Endothelial cell of umbilical vein (primary cell): Measurements from ENCODE around the gene TBL3. TPM values are rescaled to one million over a fixed set of nuclear protein-coding genes. Genes with fewer than 3 reads are reported as not detected.

Source experiments
- BruUV-seq: library from RNA; stranded (reverse); fragments of 400-500 nt; replicated peaks from 2 replicates; lab custom pipeline; 2021; lab: Mats Ljungman, UMichigan
- CTCF ChIA-PET: fragments of 300-600, 350-600 bp; sonication (Branson Sonifier 250); formaldehyde crosslinking; loops from one replicate; lab custom pipeline; 2021; ENCODE audit warnings: antibody characterized with exemption, inconsistent platforms; lab: Charles Lee
- POLR2A ChIA-PET: fragments of 300-600, 350-600 bp; sonication (Branson Sonifier 250); formaldehyde crosslinking; loops from one replicate; lab custom pipeline; 2021; ENCODE audit warnings: antibody characterized with exemption, inconsistent platforms; lab: Charles Lee
- DNase-seq: peaks from one replicate; pipeline ENCODE4 v3.0.0-alpha.2; 2011; ENCODE audit warnings: low read depth, low spot score
- FAIRE-seq: peaks from 2 replicates; lab custom pipeline; 2011; peaks lifted over from hg19 to GRCh38; lab: Jason Lieb, UNC
- H2AFZ ChIP-seq: 2 replicates; pipeline ENCODE4 v1.6.0; 2012; ENCODE audit warnings: low read depth, low read length, control low read depth, inconsistent platforms
- H3K27ac ChIP-seq: 2 replicates; pipeline ENCODE4 v1.5.1; 2011; ENCODE audit warnings: low read depth, mild to moderate bottlenecking, control low read depth, low read length, moderate library complexity; ENCODE audit not compliant: insufficient read depth
- H3K27me3 ChIP-seq, 2 experiments: 2 replicates each; pipeline versions ENCODE4 v1.6.0 to v1.6.1; 2011; ENCODE audit warnings: low read length in 2 of 2, mixed read lengths in 1 of 2; ENCODE audit not compliant: control insufficient read depth in 2 of 2, insufficient read depth in 2 of 2
- H3K36me3 ChIP-seq, 2 experiments: 2 replicates in 1 of 2; 3 replicates in 1 of 2; pipeline ENCODE4 v1.5.1; 2011; ENCODE audit warnings: low read length in 2 of 2, mild to moderate bottlenecking in 1 of 2, moderate library complexity in 1 of 2; ENCODE audit not compliant: control insufficient read depth in 2 of 2, insufficient read depth in 2 of 2; ENCODE audit errors: extremely low read depth in 1 of 2
- H3K4me1 ChIP-seq: 3 replicates; pipeline ENCODE4 v1.5.1; 2011; ENCODE audit warnings: mild to moderate bottlenecking, low read length; ENCODE audit not compliant: control insufficient read depth, insufficient read depth; ENCODE audit errors: extremely low read depth
- H3K4me2 ChIP-seq: 2 replicates; pipeline ENCODE4 v1.6.1; 2011; ENCODE audit warnings: low read length, control low read depth, mixed read lengths; ENCODE audit not compliant: insufficient read depth
- H3K4me3 ChIP-seq, 3 experiments: fragments of 200-600 bp in 1 of 3; sonication (generic), shearing (Covaris generic) in 1 of 3; replicated peaks in 1 of 3; 2 replicates each; pipeline ENCODE4 v1.5.1; 2011 to 2016; ENCODE audit warnings: control low read depth in 3 of 3, low read length in 3 of 3, mild to moderate bottlenecking in 2 of 3, inconsistent platforms in 1 of 3, low read depth in 1 of 3, moderate library complexity in 1 of 3; ENCODE audit not compliant: insufficient read depth in 1 of 3
- H3K79me2 ChIP-seq: 2 replicates; pipeline ENCODE4 v1.6.0; 2012; ENCODE audit warnings: low read length, inconsistent platforms; ENCODE audit not compliant: control insufficient read depth, insufficient read depth
- H3K9ac ChIP-seq: replicated peaks from 2 replicates; pipeline ENCODE3; 2011; ENCODE audit warnings: low read length, control low read depth; ENCODE audit not compliant: insufficient read depth; ENCODE audit errors: extremely low read depth
- H3K9me1 ChIP-seq: replicated peaks from 3 replicates; pipeline ENCODE4 v1.6.0; 2011; ENCODE audit warnings: mild to moderate bottlenecking, low read length; ENCODE audit not compliant: control insufficient read depth, insufficient read depth; ENCODE audit errors: extremely low read depth
- H3K9me3 ChIP-seq: replicated peaks from 2 replicates; pipeline ENCODE4 v1.5.1; 2012; ENCODE audit warnings: low read length, inconsistent platforms; ENCODE audit not compliant: control insufficient read depth, insufficient read depth
- H4K20me1 ChIP-seq: replicated peaks from 2 replicates; pipeline ENCODE3; 2011; ENCODE audit warnings: mild to moderate bottlenecking, low read length; ENCODE audit not compliant: control insufficient read depth, insufficient read depth; ENCODE audit errors: extremely low read depth
- EZH2 ChIP-seq: IDR thresholded peaks from 2 replicates; pipeline ENCODE4 v1.6.1; 2012; ENCODE audit warnings: borderline replicate concordance, low read depth, mild to moderate bottlenecking, moderate library complexity, low read length, inconsistent platforms; ENCODE audit not compliant: severe bottlenecking
- JUN ChIP-seq: IDR thresholded peaks from 2 replicates; pipeline ENCODE4 v1.6.1; 2011; ENCODE audit warnings: borderline replicate concordance, low read depth; ENCODE audit not compliant: insufficient read length, insufficient read depth
- POLR2A ChIP-seq: IDR thresholded peaks from 2 replicates; pipeline ENCODE4 v1.6.1; 2012; ENCODE audit warnings: low read depth, mild to moderate bottlenecking, control low read depth, low read length
- POLR2AphosphoS5 ChIP-seq: IDR thresholded peaks from 2 replicates; pipeline ENCODE4 v1.6.1; 2012; ENCODE audit warnings: low read depth, mild to moderate bottlenecking, control low read depth, low read length, moderate library complexity; ENCODE audit not compliant: insufficient read depth
- dilution Hi-C: fragments of 300-500 bp; cut with MboI; formaldehyde crosslinking; loops from one replicate; pipeline ENCODE4 v1.15.0; 2019; ENCODE audit warnings: low sequenced_read_pairs; ENCODE audit not compliant: extremely low pct_ligation_motif_present
- intact Hi-C: fragments of 100-400 bp; cut with micrococcal nuclease; formaldehyde crosslinking; loops from one replicate; pipeline ENCODE4 v1.10.0; 2022
- polyA plus RNA-seq, 4 experiments: library from polyadenylated mRNA; depleted of rRNA in 3 of 4; stranded (reverse) in 3 of 4; unstranded in 1 of 4; fragments of >200 nt; gene quantifications; 2 replicates each; pipeline versions ENCODE4 v1.2.1 to v1.2.3, GENCODE V29; 2011 to 2012; ENCODE audit warnings: missing spikeins in 1 of 4
- total RNA-seq: library from RNA; stranded (reverse); gene quantifications from 2 replicates; pipeline ENCODE4 v1.2.3, GENCODE V29; 2021

Gene TBL3
- total and polyA plus RNA-seq, 2 donors (not counting 3 experiments of a cell fraction or from before 2014, with no cell fraction given) = 42.2 to 77.1 TPM

DNA sequence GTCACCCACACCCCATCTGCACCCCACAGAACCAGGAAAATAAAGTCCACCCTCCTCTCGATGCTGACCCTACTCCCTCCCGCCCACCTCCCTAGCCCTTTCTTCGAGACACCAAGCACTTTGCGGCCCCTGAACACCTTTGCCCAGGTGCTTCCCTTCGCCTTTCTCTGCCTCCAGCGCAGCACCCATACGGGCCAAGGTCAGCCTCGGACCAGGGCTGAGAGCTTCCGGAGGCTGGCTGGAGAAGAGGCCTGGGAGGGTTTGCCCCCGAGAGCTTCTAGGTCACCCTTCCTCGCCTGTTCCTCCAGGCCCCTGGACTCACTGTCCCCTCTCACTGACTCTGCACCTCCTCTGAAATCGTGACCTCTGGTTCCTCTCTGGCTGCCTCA, 52.2 kb downstream of the TBL3 start:
- Histone ChIP-seq H3K9ac (no peak overlapping the region), H3K36me3 (no peaks in the 10 kb centered on the region), H3K9me1 (no peaks in the 10 kb centered on the region), H3K9me3 (no peaks in the 10 kb centered on the region), H3K79me2 (peaks cover 15% of the 10 kb centered on the region), H2AFZ (no peak overlapping the region), H3K4me1 (peaks cover 28% of the 10 kb centered on the region), H3K4me2 (no peak overlapping the region), H3K27ac (no peak overlapping the region), H3K27me3 (peaks cover 4 to 11% of the 10 kb centered on the region in 2 experiments), H3K4me3 (no peak overlapping the region), H4K20me1 (no peaks in the 10 kb centered on the region)
- DNase-seq = no peak
- no TSS peak for BruUV-seq
- dilution Hi-C loops (no loop called here), intact Hi-C loops (no loop called here)
- CTCF ChIA-PET = interaction anchor here (0.6 to 8.9 kb wide), 12 partner anchors 8 to 443 kb away, joined by 3 to 137 read pairs (median 6); partner anchors contain the start of gene ECI1
- POLR2A ChIA-PET = interaction anchor here (3.1 kb wide), 1 partner anchor 131 kb away, joined by 20 read pairs; the partner anchor contains the start of gene TRAF7
- no peak for TF ChIP-seq EZH2
- TF ChIP-seq POLR2A = no peak
- peak; percentile 21 for FAIRE-seq

DNA sequence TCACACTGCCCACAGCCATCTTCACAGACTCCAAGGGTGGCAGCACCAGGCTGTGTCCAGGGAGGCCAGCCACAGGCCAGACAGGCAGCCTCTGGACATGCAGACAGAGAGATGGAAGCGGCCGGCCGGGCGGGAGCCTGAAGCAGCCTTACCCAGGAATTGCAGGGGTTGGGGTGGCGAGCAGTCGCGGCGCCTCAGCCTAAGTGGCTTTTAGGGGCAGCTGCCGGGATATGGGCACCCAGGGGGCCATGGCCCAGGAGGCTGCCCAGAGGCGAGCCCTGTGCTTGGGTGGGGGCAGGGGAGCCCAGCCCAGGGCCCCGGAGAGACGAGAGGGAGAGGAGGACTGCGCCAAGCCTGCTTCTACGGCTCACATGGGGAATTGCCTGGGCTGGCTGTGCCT, 53.4 kb downstream of the TBL3 start:
- CTCF ChIA-PET = interaction anchor here (1.4 kb wide), 1 partner anchor 115 kb away, joined by 6 read pairs; no protein-coding TSS in a partner anchor
- Histone ChIP-seq H3K36me3 (no peaks in the 10 kb centered on the region), H4K20me1 (no peaks in the 10 kb centered on the region), H3K9me1 (no peaks in the 10 kb centered on the region), H3K79me2 (peaks cover 15% of the 10 kb centered on the region), H3K4me2 (no peak overlapping the region), H2AFZ (no peak overlapping the region), H3K4me3 (no peak overlapping the region), H3K27ac (no peak overlapping the region), H3K9ac (no peak overlapping the region), H3K9me3 (no peaks in the 10 kb centered on the region), H3K27me3 (peaks cover 3 to 4% of the 10 kb centered on the region in 2 experiments), H3K4me1 (peaks cover 26% of the 10 kb centered on the region)
- BruUV-seq = no TSS peak
- FAIRE-seq = no peak
- no peak for DNase-seq
- POLR2A ChIA-PET = no interaction called here
- dilution Hi-C loops = loop anchor here (25.0 kb wide), 1 partner anchor 137 kb away; the partner anchor contains the start of gene TRAF7
- no peak for TF ChIP-seq JUN
- TF ChIP-seq EZH2 = no peak
- no peak for TF ChIP-seq POLR2AphosphoS5
- intact Hi-C loops = no loop called here
